ENCODE measurements around the gene HAAO. TPM values are rescaled to one million over a fixed set of nuclear protein-coding genes. Genes with fewer than 3 reads are reported as not detected.

Gene HAAO
- total RNA-seq, 6 experiments from 2014 or later, result 60.7 to 187 (median 114) TPM

- TF ChIP-seq CTCF (IDR thresholded peaks at IDR 0.05), result peak; percentile 95 to 96 (median 96)
- no peak for TF ChIP-seq POLR2A (IDR thresholded peaks at IDR 0.05)
- no peaks in the 10 kb centered on the region for H3K4me1 ChIP-seq
- H3K27ac ChIP-seq, result no peak overlapping the region
- intact Hi-C loops (cut with DNase I), result no loop called here
- WGBS (ENCODE audit: insufficient coverage, low coverage, low lambda C conversion rate, missing lambda C conversion rate), result 20% methylated on average over 32 of the region's 47 CpGs
- peak; percentile 96 to 98 (median 96) for ATAC-seq
- peak; percentile 89 to 92 (median 92) for DNase-seq
- no peaks in the 10 kb centered on the region for H3K27me3 ChIP-seq
- H3K36me3 ChIP-seq, result no peaks in the 10 kb centered on the region
- H3K9me3 ChIP-seq, result no peaks in the 10 kb centered on the region
- peak overlapping the region in 2 of 3 donors; percentile 25 to 36 for H3K4me3 ChIP-seq
Measured at GRCh38 chr2:42827647-42828486, 35.5 kb upstream of the HAAO start.

GRCh38 chr2:42826231-42826630 lies 33.8 kb upstream of the HAAO start:
- Histone ChIP-seq H3K27me3 (no peaks in the 10 kb centered on the region), H3K27ac (no peak overlapping the region), H3K4me1 (no peaks in the 10 kb centered on the region), H3K9me3 (no peaks in the 10 kb centered on the region), H3K36me3 (no peaks in the 10 kb centered on the region), H3K4me3 (no peak overlapping the region)
- DNase-seq (no peak), ATAC-seq (no peak)
- intact Hi-C loops (cut with DNase I), result no loop called here
- TF ChIP-seq CTCF (IDR thresholded peaks at IDR 0.05), result no peak
- WGBS (ENCODE audit: insufficient coverage, low coverage, low lambda C conversion rate, missing lambda C conversion rate), result 71% methylated on average over 5 of the region's 5 CpGs

GRCh38 chr2:42824454-42824807 lies 32.0 kb upstream of the HAAO start:
- Histone ChIP-seq H3K4me3 (no peak overlapping the region), H3K27ac (no peak overlapping the region), H3K36me3 (no peaks in the 10 kb centered on the region), H3K27me3 (no peaks in the 10 kb centered on the region), H3K4me1 (no peaks in the 10 kb centered on the region), H3K9me3 (no peaks in the 10 kb centered on the region)
- no peak for ATAC-seq
- intact Hi-C loops (cut with DNase I), result no loop called here
- 63% methylated on average over 2 of the region's 2 CpGs for WGBS (ENCODE audit: insufficient coverage, low coverage, low lambda C conversion rate, missing lambda C conversion rate)
- DNase-seq, result no peak
- TF ChIP-seq POLR2A (IDR thresholded peaks at IDR 0.05) (no peak), CTCF (IDR thresholded peaks at IDR 0.05) (no peak)

- H3K36me3 ChIP-seq, result no peaks in the 10 kb centered on the region
- intact Hi-C loops (cut with DNase I), result no loop called here
- ATAC-seq, result no peak
- no peak for TF ChIP-seq POLR2A (IDR thresholded peaks at IDR 0.05)
- TF ChIP-seq CTCF (IDR thresholded peaks at IDR 0.05), result no peak
- WGBS (ENCODE audit: insufficient coverage, low coverage, low lambda C conversion rate, missing lambda C conversion rate), result 69% methylated on average over 8 of the region's 11 CpGs
- no peak for DNase-seq
- no peak overlapping the region for H3K27ac ChIP-seq
- H3K9me3 ChIP-seq, result no peaks in the 10 kb centered on the region
- H3K4me1 ChIP-seq, result no peaks in the 10 kb centered on the region
- H3K4me3 ChIP-seq, result no peak overlapping the region
- H3K27me3 ChIP-seq, result no peaks in the 10 kb centered on the region
Measured at GRCh38 chr2:42823744-42824453, 31.5 kb upstream of the HAAO start.

Data from right lobe of liver (tissue), 6 donors.